ENCODE measurements around the gene ANKRA2.
A peak's percentile ranks its signal among the peaks of the same experiment; 100 is the strongest.

The ANKRA2 gene

GRCh38 chr5:73603998-73604397, 38.6 kb upstream of the ANKRA2 start:
- DNase-seq (ENCODE audit: low read depth), result no peak
- no peak for TF ChIP-seq CTCF (conservative IDR thresholded peaks at IDR 0.05; ENCODE audit: low read length)
- no peak overlapping the region for H3K4me3 ChIP-seq (ENCODE audit: low read length)

- TF ChIP-seq CTCF (conservative IDR thresholded peaks at IDR 0.05; ENCODE audit: low read length), result no peak
- no peak for DNase-seq (ENCODE audit: low read depth)
- H3K4me3 ChIP-seq (ENCODE audit: low read length), result no peak overlapping the region
These were observed 33.9 kb upstream of the ANKRA2 start for GRCh38 chr5:73599380-73599779.

GRCh38 chr5:73596705-73597328, 31.4 kb upstream of the ANKRA2 start:
- DNase-seq (ENCODE audit: low read depth), result no peak
- peak; percentile 53 for TF ChIP-seq CTCF (conservative IDR thresholded peaks at IDR 0.05; ENCODE audit: low read length)
- H3K4me3 ChIP-seq (ENCODE audit: low read length), result no peak overlapping the region

GRCh38 chr5:73592551-73592950, 27.1 kb upstream of the ANKRA2 start:
- H3K4me3 ChIP-seq (ENCODE audit: low read length), result no peak overlapping the region
- peak; percentile 76 for DNase-seq (ENCODE audit: low read depth)
- no peak for TF ChIP-seq CTCF (conservative IDR thresholded peaks at IDR 0.05; ENCODE audit: low read length)

- H3K4me3 ChIP-seq (ENCODE audit: low read length), result no peak overlapping the region
- peak; percentile 49 for DNase-seq (ENCODE audit: low read depth)
- TF ChIP-seq CTCF (conservative IDR thresholded peaks at IDR 0.05; ENCODE audit: low read length), result no peak
These were observed 26.5 kb upstream of the ANKRA2 start for GRCh38 chr5:73591698-73592501.

- no peak overlapping the region for H3K4me3 ChIP-seq (ENCODE audit: low read length)
- peak; percentile 84 for TF ChIP-seq CTCF (conservative IDR thresholded peaks at IDR 0.05; ENCODE audit: low read length)
- peak; percentile 90 for DNase-seq (ENCODE audit: low read depth)
These were observed 25.8 kb upstream of the ANKRA2 start for GRCh38 chr5:73591102-73591695.
